T-helper 1 cell treated with Interleukin-12 subunit alpha and Interleukin-12 subunit beta and Interleukin-4 antibody, amounts not matched to agents 30 ng/mL and 1 ng/mL, for 36 hours (primary cell): ENCODE data around the gene PEX7. TPM values are rescaled to one million over a fixed set of nuclear protein-coding genes. Genes with fewer than 3 reads are reported as not detected.
"Not testable (repeated sequence)": the region's sequence is repeated elsewhere in the genome, so short reads cannot be mapped to it uniquely, and the experiment has no call there.

Experiments
- intact Hi-C: fragments of 100-400 bp; cut with micrococcal nuclease; formaldehyde crosslinking; loops from one replicate; pipeline ENCODE4 v1.15.1; 2024
- total RNA-seq: library from RNA; stranded (reverse); gene quantifications from 2 replicates; pipeline ENCODE4 v1.2.3, GENCODE V29; 2022

The PEX7 gene
- total RNA-seq, 1 donor from 2014 or later, result 3.4 TPM

- intact Hi-C loops, result no loop called here
These were observed 110.2 kb downstream of the PEX7 start for GRCh38 chr6:136932599-136932998.

DNA sequence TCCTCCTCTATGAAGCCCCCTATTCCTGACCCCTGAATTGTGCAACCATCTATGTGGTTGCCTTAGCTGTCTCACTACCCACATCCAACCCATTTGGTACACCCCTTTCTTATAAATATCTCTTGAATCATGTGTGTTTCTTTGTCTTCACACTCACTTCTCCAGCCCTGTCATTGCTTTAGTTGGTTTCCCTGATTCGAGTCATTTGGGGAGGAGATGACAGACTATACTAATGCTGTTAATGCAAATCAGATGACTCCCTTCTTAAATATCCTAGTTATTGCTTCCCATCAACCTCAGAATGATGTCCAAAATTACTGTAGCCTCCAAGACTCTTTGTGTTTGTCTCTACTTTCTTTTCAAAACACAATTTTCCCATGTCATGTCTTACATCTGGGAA lies 122.7 kb downstream of the PEX7 start:
- intact Hi-C loops, result no loop called here

DNA sequence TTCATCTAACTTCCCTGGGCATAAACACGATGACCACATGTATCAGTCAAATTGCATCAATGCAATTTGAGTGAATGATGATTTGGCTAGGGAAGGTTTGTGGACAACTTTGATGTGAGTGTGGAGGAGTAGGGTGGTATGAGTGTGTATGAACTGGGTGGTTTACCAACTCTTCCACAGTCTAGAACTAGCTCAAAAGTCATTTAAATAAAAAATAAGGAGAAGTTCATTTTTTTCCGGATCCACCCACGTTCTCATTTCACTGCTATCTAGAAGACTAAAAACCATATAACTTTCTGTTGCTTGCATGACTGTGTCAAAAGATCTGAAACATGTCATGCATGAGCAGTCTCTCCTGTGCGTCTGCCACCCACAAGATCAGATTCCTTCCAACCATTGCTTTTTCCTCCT lies 123.3 kb downstream of the PEX7 start:
- intact Hi-C loops, result no loop called here

DNA sequence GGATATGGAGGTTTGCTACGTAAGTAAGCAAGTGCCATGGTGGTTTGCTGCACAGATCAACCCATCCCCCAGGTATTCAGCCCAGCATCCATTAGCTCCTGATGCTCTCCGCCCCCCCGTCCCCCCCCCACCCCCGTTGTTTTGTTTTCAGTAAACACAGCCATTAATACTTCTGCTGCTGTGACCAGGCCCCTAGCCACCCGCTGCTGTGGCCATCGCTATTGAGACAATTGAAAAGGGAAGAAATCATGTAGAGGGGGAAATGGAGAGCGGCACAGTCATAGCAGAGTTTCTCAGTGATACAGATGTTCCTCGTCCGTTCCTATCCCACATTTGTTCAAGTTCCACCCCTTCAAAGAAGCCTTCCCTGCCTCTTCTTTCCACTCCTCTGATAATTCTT lies 124.6 kb downstream of the PEX7 start:
- intact Hi-C loops, result no loop called here

DNA sequence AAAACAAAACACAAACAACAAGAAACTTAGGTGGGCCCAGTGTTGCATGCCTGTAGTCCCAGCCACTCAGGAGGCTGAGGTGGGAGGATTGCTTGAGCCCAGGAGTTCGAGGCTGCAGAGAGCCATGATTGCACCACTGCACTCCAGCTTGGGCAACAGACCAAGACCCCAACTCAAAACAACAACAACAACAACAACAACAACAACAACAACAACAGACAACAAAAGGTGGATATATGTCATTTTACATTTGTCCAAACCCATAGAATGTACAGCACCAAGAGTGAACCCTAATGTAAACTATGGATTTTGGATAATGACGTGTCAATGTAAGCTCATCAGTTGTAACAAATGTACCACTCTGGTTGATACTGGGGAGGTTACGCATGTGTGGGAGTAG lies 127.6 kb downstream of the PEX7 start:
- intact Hi-C loops, result not testable (repeated sequence)

GRCh38 chr6:136950436-136951126 lies 128.2 kb downstream of the PEX7 start:
- intact Hi-C loops, result no loop called here

DNA sequence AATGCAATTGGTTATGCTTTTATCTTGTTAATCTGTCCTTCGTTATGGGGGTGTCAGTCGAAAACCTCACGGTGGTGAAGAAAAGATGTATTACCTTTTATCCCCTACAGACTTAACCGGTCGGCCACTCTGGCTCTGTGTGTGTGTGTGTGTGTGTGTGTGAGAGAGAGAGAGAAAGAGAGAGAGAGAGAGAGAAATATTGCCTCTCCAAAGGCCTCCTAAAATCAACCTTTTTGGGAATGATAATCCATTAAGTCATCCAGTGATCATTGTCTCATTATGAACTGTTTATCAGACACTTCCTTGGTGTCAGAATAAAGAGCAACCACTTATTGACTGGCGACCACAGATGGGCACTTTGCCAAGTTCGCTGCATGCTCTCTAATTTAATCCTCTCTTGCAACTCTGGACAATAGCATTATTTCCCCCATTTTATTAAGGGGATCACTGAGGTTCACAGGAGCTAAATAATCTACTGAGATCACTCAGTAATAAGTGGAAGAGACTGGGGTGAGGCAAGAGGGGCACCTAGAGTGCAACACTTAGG lies 130.4 kb downstream of the PEX7 start:
- intact Hi-C loops, result no loop called here

GRCh38 chr6:136955123-136955522 lies 132.7 kb downstream of the PEX7 start:
- intact Hi-C loops, result no loop called here

GRCh38 chr6:136956590-136957544 lies 134.5 kb downstream of the PEX7 start:
- intact Hi-C loops, result no loop called here

DNA sequence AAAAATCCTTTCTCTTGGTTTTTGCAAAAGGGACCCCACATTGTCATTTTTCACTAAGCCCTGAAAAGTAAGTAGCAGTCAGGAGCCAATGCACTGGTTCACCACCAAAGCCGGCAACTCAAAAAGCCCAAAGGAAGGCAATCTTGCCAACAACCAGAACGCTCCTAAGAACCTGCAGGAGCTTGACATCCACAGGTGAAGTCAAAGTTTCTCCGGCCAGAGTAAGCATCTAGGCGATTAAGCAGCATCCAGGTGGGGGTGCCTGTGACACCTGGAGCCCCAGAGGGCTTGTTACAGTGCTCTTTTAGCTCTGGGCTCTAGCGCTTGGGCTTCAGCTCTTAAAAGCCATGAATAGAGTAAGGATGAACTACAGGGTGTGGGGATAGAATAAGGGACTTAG lies 135.8 kb downstream of the PEX7 start:
- intact Hi-C loops, result no loop called here

DNA sequence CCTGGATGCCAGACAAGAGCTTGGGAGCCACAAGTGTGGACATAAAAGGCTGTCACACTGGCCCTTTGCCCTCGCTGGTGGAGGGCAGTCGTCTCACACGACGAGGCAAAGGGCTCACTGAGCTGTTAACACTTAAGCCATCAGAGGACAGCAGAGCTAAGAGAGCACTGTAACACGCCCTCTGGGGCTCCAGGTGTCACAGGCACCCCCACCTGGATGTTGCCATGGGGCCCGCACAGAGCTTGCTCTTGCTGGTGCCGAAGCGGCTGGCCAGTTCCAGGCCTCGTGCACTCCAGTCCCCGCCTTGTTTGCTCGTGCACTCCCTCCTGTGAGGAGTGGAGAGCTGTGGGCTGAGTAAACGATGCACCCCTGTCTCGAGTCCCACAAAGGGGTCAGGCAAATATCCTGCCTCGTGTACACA lies 137.1 kb downstream of the PEX7 start:
- intact Hi-C loops, result no loop called here

GRCh38 chr6:136959935-136960334 lies 137.5 kb downstream of the PEX7 start:
- intact Hi-C loops, result not testable (repeated sequence)

DNA sequence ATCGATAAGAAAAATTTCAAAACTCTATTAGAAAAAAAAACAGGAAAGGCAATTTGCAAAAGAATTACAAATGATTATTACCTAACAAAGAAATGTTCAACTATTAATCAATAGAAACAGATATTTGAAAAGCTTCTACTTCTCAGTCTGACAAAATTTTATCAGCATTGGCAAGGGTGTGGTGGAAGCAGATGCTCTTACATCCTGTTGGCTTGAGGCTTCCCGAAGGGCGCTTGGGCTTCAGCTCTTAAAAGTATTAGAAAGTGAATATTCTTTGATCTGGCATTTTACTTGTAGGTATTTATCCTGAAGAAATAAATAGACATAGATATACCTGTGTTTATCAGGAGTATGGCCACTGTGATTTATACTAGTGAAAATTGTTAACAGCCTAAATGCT lies 138.4 kb downstream of the PEX7 start:
- intact Hi-C loops, result no loop called here

- intact Hi-C loops, result no loop called here
These were observed 139.5 kb downstream of the PEX7 start for GRCh38 chr6:136961848-136962247.

DNA sequence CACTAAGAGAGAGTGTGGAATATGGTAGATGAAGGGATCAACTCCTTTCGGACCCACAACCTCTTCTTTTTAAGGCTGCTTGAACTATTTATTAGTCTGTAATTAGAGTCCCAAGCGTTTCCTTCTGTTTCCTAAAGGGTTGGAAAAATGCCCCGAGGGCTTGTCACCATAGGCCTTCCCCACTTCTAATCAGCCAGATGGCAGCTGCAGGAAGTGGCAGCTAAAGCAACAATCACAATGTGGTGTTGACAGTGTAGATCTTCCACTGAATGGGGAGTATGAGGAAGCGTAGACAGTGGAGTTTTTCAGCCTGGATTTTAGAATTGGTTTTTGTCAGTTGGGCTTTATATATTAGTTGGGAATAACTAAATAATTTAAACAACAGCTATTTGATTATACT lies 140.3 kb downstream of the PEX7 start:
- intact Hi-C loops, result no loop called here

DNA sequence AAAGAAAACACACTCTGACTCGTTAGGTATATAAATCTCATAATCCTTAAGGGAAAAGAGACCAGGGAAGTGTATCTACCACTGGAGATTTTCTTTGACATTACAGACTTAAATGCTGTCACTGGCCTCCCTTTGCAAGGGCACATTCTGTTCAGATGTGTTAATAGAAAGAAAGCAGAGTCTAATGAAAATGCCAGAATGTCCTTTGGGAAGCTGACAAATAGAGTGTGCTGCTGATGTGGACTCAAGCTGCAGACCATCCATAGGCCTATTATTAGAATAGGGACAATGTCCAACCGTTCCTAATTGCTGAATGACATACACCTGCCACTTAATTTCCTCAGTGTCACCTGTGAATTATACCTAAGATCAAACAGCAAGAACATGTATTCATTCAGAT lies 140.9 kb downstream of the PEX7 start:
- intact Hi-C loops, result no loop called here

Other genes with a start within 250 kb of the PEX7 start
- gene MAP3K5, start 30.1 kb upstream of the PEX7 start, total RNA-seq, result 37.2 and 38.3 TPM in 2 replicates
- not detected in 2 replicates for gene SLC35D3, start 99.7 kb downstream of the PEX7 start, total RNA-seq
- not detected in 2 replicates for gene IL20RA, start 222.4 kb downstream of the PEX7 start, total RNA-seq